ENCODE measurements around the gene CYTH4. TPM values are rescaled to one million over a fixed set of nuclear protein-coding genes. Genes with fewer than 3 reads are reported as not detected.

Gene CYTH4
- total RNA-seq, 1 donor = 65.7 TPM

- DNase-seq (ENCODE audit: low read depth in 2 of 3, low spot score in 2 of 3) = no peak
These were observed 23.6 kb downstream of the CYTH4 start for GRCh38 chr22:37305887-37306286.

GRCh38 chr22:37306494-37306829 lies 24.2 kb downstream of the CYTH4 start:
- no peak for DNase-seq (ENCODE audit: low read depth in 2 of 3, low spot score in 2 of 3)

- no peak for DNase-seq (ENCODE audit: low read depth in 2 of 3, low spot score in 2 of 3)
These were observed 26.3 kb downstream of the CYTH4 start for GRCh38 chr22:37308385-37309200.

DNA sequence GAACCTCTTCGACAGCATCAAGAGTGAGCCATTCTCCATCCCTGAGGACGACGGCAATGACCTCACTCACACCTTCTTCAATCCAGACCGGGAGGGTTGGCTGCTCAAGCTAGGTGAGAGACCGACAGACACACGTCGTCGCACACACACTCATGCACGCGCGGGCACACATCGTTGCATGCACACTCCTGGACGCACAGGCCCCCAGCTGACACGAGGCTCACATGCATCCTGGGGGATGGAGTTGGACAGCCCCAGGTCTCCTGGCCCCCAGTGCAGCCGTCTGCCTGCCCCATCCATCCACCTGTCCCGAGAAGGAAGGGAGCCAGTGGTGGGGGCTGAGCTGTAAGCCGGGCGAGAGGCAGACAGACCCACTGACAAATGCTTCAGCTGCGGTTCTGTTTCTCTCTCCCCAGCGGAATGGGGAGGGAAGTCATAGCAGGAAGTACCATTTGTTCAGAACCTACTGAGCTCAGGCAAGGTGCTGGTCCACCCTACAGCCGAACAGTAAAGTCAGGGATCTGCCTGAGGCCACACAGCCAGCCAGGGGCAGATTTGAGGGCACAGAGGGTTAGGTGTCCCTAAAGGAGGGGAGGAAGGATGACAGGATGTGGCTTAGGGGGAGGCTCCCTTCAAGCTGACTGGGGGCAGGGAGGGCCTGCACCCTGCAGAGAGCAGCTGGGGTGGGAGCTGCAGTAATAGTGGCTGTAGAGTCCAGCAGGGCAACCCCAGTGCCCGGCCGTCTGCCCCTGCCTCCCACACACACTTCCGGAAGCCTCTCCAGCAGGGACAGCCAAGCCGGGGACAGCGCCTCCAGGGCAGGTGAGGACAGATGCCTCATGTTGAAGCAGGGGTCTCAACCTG lies 27.1 kb downstream of the CYTH4 start:
- DNase-seq (ENCODE audit: low read depth in 2 of 3, low spot score in 2 of 3) = no peak

DNA sequence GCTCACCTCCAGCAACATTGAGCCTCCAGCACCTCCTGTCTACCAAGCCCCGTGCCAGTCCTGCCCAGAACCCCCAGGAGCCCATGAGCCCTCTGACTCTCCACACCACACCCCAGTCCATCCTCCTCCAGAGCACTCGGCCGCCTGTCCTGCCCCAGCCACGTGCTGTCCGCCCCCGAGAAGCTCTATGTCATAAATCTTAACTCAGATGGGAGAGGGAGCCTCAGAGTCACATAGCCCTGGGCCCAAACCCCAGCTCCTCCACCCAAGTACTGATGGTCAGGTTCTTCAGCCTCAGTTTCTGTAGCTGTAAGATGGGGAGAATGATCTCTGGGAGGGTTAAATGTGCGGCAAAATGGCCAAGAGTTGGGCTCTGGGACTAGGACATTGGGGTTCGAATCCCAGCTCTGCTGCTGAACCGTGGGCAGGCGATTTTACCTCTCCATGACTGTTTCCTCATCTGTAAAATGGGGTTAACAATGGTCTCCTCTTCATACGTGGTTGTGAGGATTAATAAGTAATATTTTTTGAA lies 27.8 kb downstream of the CYTH4 start:
- DNase-seq (ENCODE audit: low read depth in 2 of 3, low spot score in 2 of 3) = no peak

DNA sequence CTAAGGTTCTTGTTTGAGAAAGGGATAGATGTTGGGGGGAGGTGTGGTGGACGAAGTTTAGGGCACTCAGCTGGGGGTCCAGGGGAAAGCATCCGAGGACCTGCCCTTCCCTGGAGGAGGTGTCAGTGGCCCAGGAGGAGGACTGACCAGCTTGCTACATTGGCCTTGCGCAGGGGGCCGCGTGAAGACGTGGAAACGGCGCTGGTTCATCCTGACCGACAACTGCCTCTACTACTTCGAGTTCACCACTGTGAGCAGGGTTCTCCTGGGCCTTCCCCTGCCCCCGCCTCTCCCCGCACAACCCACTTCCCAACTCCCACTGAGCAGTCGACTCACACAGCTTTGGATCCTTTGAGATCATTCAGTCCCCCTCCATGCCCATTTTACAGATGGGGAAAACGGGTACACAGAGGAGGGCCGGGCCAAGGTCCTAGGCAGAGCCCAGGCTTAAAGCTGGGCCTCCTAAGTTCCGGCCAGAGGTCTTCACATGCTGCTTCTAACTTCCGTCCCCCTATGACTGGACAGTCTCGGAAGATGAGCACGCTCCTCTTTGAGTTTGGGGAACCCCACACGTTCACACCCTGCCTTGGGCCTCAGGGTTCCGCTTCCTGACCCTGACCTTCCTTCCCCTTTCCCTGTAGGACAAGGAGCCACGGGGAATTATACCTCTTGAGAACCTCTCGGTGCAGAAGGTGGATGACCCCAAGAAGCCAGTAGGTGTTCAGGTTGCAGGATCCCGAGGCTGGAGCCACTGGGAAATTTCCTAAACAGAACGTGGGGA lies 28.7 kb downstream of the CYTH4 start:
- no peak for DNase-seq (ENCODE audit: low read depth in 2 of 3, low spot score in 2 of 3)

- no peak for DNase-seq (ENCODE audit: low read depth in 2 of 3, low spot score in 2 of 3)
These were observed 29.5 kb downstream of the CYTH4 start for GRCh38 chr22:37311761-37312312.

- DNase-seq (ENCODE audit: low read depth in 2 of 3, low spot score in 2 of 3) = no peak
These were observed 30.4 kb downstream of the CYTH4 start for GRCh38 chr22:37312549-37313183.

GRCh38 chr22:37313376-37314314 lies 31.3 kb downstream of the CYTH4 start:
- DNase-seq (ENCODE audit: low read depth in 2 of 3, low spot score in 2 of 3) = no peak

- DNase-seq (ENCODE audit: low read depth in 2 of 3, low spot score in 2 of 3) = peak in 2 of 3 donors; percentile 85 to 89
These were observed 32.2 kb downstream of the CYTH4 start for GRCh38 chr22:37314315-37315074.

GRCh38 chr22:37316405-37316804 lies 34.1 kb downstream of the CYTH4 start:
- DNase-seq (ENCODE audit: low read depth in 2 of 3, low spot score in 2 of 3) = no peak

DNA sequence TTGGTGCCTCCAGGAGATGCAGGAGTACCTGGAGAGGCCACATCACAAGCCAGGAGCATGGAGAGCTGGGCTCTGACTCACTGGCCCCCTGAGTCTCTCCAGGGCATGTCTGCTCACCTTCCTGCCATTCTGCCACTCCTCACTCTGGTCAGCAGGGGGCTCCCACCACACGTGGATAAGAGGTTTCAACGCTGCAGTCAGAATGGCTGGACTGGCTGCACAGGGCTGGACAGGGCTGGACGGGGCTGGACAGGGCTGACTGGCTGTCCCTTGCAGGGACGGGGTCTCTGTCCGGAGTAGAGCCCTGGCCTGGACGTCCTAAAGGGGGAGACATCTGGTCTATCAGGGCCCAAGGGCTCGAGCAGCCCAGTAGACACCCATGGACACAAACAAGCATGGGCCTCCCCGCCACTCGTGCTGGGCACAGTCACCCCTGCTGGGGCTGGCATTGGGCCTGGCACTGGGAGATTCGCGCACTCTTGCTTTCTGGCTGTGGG lies 34.6 kb downstream of the CYTH4 start:
- peak in 2 of 3 donors; percentile 82 to 90 for DNase-seq (ENCODE audit: low read depth in 2 of 3, low spot score in 2 of 3)

- no peak for DNase-seq (ENCODE audit: low read depth in 2 of 3, low spot score in 2 of 3)
These were observed 35.4 kb downstream of the CYTH4 start for GRCh38 chr22:37317698-37318210.

- DNase-seq (ENCODE audit: low read depth in 2 of 3, low spot score in 2 of 3) = no peak
These were observed 36.2 kb downstream of the CYTH4 start for GRCh38 chr22:37318364-37319109.

DNA sequence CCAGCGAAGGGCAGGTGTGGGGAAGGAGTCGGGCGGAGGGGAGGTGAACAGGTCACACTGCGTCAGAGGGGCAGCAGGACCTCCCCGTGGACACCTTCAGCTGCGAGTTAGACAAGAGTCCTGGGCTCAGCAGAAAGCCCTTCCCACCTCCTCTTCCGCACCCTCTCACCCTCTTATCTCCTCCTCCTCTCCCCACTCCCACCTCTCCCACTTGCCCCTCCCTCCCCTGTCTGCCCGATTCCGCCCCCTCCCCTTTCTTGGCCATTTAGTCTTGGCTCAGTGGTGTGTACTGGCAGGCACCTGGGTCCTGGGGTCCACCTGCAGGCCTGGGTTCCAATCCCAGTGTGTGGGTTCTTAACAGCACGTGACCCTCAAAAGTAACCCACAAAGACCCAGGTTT lies 37.2 kb downstream of the CYTH4 start:
- DNase-seq (ENCODE audit: low read depth in 2 of 3, low spot score in 2 of 3) = no peak

GRCh38 chr22:37320726-37321677 lies 38.7 kb downstream of the CYTH4 start:
- DNase-seq (ENCODE audit: low read depth in 2 of 3, low spot score in 2 of 3) = no peak
